ENCODE results near the gene RBCK1.

- TF ChIP-seq POLR2A (IDR thresholded peaks at IDR 0.05) (no peak), CTCF (IDR thresholded peaks at IDR 0.05) (no peak)
Measured at GRCh38 chr20:408843-409696, 971 bp downstream of the RBCK1 start.
